HG03575 (cell line): ENCODE measurements around the gene TMEM26.
"Not testable (repeated sequence)": the region's sequence is repeated elsewhere in the genome, so short reads cannot be mapped to it uniquely, and the experiment has no call there.

Source experiments
- ATAC-seq: cut with Tn5 transposase; IDR thresholded peaks from one replicate; pipeline ENCODE4 v1.9.1; 2021; ENCODE audit not compliant: unreplicated experiment, insufficient number of reproducible peaks, low FRiP score; ENCODE audit errors: extremely low read depth

The TMEM26 gene

GRCh38 chr10:61408105-61408504, 45.1 kb downstream of the TMEM26 start:
- ATAC-seq = no peak

GRCh38 chr10:61406736-61407135, 46.4 kb downstream of the TMEM26 start:
- ATAC-seq = no peak

GRCh38 chr10:61406242-61406641, 46.9 kb downstream of the TMEM26 start:
- ATAC-seq = no peak

- ATAC-seq = no peak
Observed at GRCh38 chr10:61404751-61405150, 48.4 kb downstream of the TMEM26 start.

GRCh38 chr10:61400524-61400923, 52.7 kb downstream of the TMEM26 start:
- no peak for ATAC-seq

GRCh38 chr10:61399406-61399805, 53.8 kb downstream of the TMEM26 start:
- ATAC-seq = no peak

GRCh38 chr10:61398366-61399129, 54.6 kb downstream of the TMEM26 start:
- ATAC-seq = no peak

- ATAC-seq = peak; percentile 63
Observed at GRCh38 chr10:61397175-61397986, 55.8 kb downstream of the TMEM26 start.

- ATAC-seq = peak; percentile 27
Observed at GRCh38 chr10:61391281-61391680, 61.9 kb downstream of the TMEM26 start.

GRCh38 chr10:61390851-61391250, 62.3 kb downstream of the TMEM26 start:
- peak; percentile 65 for ATAC-seq

- ATAC-seq = no peak
Observed at GRCh38 chr10:61389887-61390286, 63.3 kb downstream of the TMEM26 start.

- ATAC-seq = not testable (repeated sequence)
Observed at GRCh38 chr10:61388986-61389385, 64.2 kb downstream of the TMEM26 start.

- no peak for ATAC-seq
Observed at GRCh38 chr10:61385231-61386001, 67.8 kb downstream of the TMEM26 start.

GRCh38 chr10:61381153-61381552, 72.0 kb downstream of the TMEM26 start:
- ATAC-seq = not testable (repeated sequence)

GRCh38 chr10:61378865-61379264, 74.3 kb downstream of the TMEM26 start:
- ATAC-seq = no peak

- ATAC-seq = no peak
Observed at GRCh38 chr10:61376908-61377368, 76.2 kb downstream of the TMEM26 start.

- no peak for ATAC-seq
Observed at GRCh38 chr10:61376377-61376776, 76.8 kb downstream of the TMEM26 start.

- no peak for ATAC-seq
Observed at GRCh38 chr10:61366365-61366764, 86.8 kb downstream of the TMEM26 start.

- ATAC-seq = no peak
Observed at GRCh38 chr10:61364619-61365018, 88.6 kb downstream of the TMEM26 start.
